Gastrocnemius medialis (tissue), 4 donors: ENCODE measurements around the gene KCNQ1. TPM values are rescaled to one million over a fixed set of nuclear protein-coding genes. Genes with fewer than 3 reads are reported as not detected.

Source experiments
- ATAC-seq, 2 donors: fragments of 150-250 bp; one replicate each; pipeline ENCODE4 v1.9.1; 2016
- DNase-seq, 2 donors: peaks; one replicate each; pipeline ENCODE4 v3.0.0-alpha.2; 2019
- H3K27ac ChIP-seq, 4 donors: fragments of 200-600 bp; sonication (generic); 1 replicate in 1 of 4; 2 replicates in 3 of 4; pipeline ENCODE4 v1.5.1; 2016 to 2018; ENCODE audit warnings: mild to moderate bottlenecking in 2 of 4, moderate library complexity in 1 of 4
- H3K27me3 ChIP-seq, 3 donors: fragments of 200-600 bp; sonication (generic) in 2 of 3; 1 replicate in 1 of 3; 2 replicates in 2 of 3; pipeline versions ENCODE4 v1.5.1 to v1.6.0; 2016 to 2019; ENCODE audit warnings: mild to moderate bottlenecking in 1 of 3, moderate library complexity in 1 of 3
- H3K36me3 ChIP-seq, 2 donors: fragments of 200-600 bp; sonication (generic) in 1 of 2; one replicate each; pipeline ENCODE4 v1.5.1; 2017 to 2018
- H3K4me1 ChIP-seq, 2 donors: fragments of 200-600 bp; sonication (generic) in 1 of 2; one replicate each; pipeline ENCODE4 v1.5.1; 2016 to 2017; ENCODE audit warnings: mild to moderate bottlenecking in 2 of 2
- H3K4me3 ChIP-seq, 4 donors: fragments of 200-600 bp; sonication (generic) in 3 of 4; 1 replicate in 1 of 4; 2 replicates in 3 of 4; pipeline ENCODE4 v1.5.1; 2016 to 2019; ENCODE audit warnings: mild to moderate bottlenecking in 2 of 4
- H3K9me3 ChIP-seq, 3 donors: fragments of 200-600 bp; sonication (generic) in 2 of 3; 1 replicate in 1 of 3; 2 replicates in 2 of 3; pipeline ENCODE4 v1.5.1; 2016 to 2019
- POLR2A ChIP-seq, 2 donors: fragments of 450-650 bp; IDR thresholded peaks; one replicate each; pipeline ENCODE4 v1.6.1; 2017; ENCODE audit warnings: antibody characterized with exemption in 2 of 2, mild to moderate bottlenecking in 2 of 2, moderate library complexity in 2 of 2
- in situ Hi-C, 4 donors: fragments of 200-750 bp; cut with MboI; loops; one replicate each; pipeline versions ENCODE4 v1.15.0 to v1.8.0; 2017; ENCODE audit warnings: low sequenced_read_pairs in 4 of 4
- intact Hi-C: fragments of 100-400 bp; cut with DNase I; formaldehyde crosslinking; loops from one replicate; pipeline ENCODE4 v1.15.1; 2023; ENCODE audit warnings: low total_unique reads
- total RNA-seq, 4 donors: library from RNA; depleted of rRNA; stranded (reverse); fragments of >200 nt; gene quantifications; one replicate each; pipeline versions ENCODE4 v1.1.0 to v1.2.3, GENCODE V29; 2016
- TF ChIP-seq, protein P1 (sequence below), 5 experiments: fragments of 450-650 bp in 3 of 5; fragments of 200-600 bp in 2 of 5; sonication (generic) in 2 of 5; IDR thresholded peaks in 4 of 5; conservative IDR thresholded peaks in 1 of 5; 1 replicate in 4 of 5; 2 replicates in 1 of 5; pipeline ENCODE4 v1.5.1; 2016 to 2019; ENCODE audit warnings: antibody characterized with exemption in 5 of 5, mild to moderate bottlenecking in 3 of 5, moderate library complexity in 3 of 5

The KCNQ1 gene
- total RNA-seq, 4 donors from 2014 or later: 0.15 to 1.00 (median 0.67) TPM

DNA sequence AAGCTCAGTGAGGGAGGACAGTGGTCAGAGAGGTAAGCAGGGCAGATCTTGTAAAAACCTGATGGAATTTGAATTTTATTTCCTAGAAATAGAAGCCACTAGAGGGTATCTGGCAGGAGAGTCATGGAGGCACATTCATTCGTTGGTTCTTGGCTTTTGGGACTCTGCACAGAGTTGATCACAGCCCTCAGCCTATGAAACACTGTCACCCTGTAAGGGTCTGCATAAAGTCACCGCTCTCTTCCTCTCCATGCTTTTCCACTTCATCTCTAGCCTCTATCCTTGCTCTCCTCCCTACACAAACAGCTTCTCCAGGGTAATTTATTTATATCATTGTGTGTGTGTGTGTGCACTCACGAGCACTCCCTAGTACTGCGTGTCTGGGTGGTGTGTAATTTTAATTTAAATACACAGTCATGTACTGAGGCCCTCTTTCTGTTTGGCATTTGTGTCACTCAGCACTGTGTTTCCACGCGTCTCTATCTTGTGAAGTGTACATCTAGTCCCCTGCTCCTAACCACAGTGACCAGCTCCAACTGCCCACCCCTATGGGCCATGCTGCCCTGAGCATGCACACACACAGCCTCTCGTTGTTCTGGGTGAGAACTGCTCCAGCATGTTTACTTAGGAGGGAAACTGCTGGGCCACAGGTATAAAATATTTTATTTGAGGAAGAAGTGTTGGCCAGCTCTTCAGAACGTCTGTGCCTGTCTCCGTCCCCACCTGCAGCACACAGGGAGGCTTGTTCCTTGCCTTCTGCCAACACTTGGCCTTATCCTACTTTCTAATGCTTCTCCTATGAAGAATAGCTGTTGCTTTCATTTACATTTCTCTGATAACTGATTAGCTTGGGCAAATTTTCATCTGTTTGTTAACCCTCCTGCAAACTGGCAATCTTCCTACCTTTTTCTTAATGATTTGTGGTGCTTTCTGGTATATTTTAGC, 250.5 kb downstream of the KCNQ1 start:
- Histone ChIP-seq H3K4me1 (peaks cover 8 to 30% of the 10 kb centered on the region in 2 donors), H3K27me3 (no peaks in the 10 kb centered on the region), H3K4me3 (no peak overlapping the region), H3K36me3 (no peaks in the 10 kb centered on the region), H3K9me3 (no peaks in the 10 kb centered on the region), H3K27ac (no peak overlapping the region)
- intact Hi-C loops: no loop called here
- peak in 1 of 2 donors; percentile 2 for DNase-seq
- no peak for ATAC-seq
- TF ChIP-seq POLR2A (IDR thresholded peaks at IDR 0.05): no peak
- TF ChIP-seq, protein P1, sequence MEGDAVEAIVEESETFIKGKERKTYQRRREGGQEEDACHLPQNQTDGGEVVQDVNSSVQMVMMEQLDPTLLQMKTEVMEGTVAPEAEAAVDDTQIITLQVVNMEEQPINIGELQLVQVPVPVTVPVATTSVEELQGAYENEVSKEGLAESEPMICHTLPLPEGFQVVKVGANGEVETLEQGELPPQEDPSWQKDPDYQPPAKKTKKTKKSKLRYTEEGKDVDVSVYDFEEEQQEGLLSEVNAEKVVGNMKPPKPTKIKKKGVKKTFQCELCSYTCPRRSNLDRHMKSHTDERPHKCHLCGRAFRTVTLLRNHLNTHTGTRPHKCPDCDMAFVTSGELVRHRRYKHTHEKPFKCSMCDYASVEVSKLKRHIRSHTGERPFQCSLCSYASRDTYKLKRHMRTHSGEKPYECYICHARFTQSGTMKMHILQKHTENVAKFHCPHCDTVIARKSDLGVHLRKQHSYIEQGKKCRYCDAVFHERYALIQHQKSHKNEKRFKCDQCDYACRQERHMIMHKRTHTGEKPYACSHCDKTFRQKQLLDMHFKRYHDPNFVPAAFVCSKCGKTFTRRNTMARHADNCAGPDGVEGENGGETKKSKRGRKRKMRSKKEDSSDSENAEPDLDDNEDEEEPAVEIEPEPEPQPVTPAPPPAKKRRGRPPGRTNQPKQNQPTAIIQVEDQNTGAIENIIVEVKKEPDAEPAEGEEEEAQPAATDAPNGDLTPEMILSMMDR (IDR thresholded peaks at IDR 0.05 in 4 of 5, conservative IDR thresholded peaks at IDR 0.05 in 1 of 5): no peak
- in situ Hi-C loops: loop anchor here in 3 of 4 donors (25.0 kb wide), 1 partner anchor 192 kb away; the partner anchor contains the start of gene CDKN1C (in 3 of the 3)

DNA sequence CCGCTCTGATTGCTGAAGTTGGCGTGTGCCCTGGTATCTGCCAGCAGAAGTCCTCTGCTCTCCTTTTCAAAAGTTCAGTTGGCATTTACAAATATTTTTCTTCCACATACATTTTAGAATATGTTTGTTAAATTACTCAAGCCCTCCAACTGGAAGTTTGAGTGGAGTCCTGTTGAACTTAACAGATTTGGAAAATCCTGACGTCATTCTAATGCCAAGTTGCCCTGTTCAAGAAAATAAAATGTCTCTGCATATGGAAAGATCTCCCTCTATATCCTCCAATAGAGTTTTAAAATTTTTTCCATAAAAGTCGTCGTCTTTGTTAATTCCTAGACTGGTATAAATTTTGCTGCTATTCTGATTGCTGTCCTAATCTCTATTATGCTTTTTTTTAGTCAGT, 251.6 kb downstream of the KCNQ1 start:
- DNase-seq (no peak), ATAC-seq (no peak)
- Histone ChIP-seq H3K27ac (no peak overlapping the region), H3K36me3 (no peaks in the 10 kb centered on the region), H3K9me3 (no peaks in the 10 kb centered on the region), H3K4me3 (no peak overlapping the region), H3K27me3 (no peaks in the 10 kb centered on the region), H3K4me1 (peaks cover 5 to 23% of the 10 kb centered on the region in 2 donors)
- in situ Hi-C loops: loop anchor here in 3 of 4 donors (25.0 kb wide), 1 partner anchor 191 kb away; the partner anchor contains the start of gene CDKN1C (in 3 of the 3)
- TF ChIP-seq POLR2A (IDR thresholded peaks at IDR 0.05): no peak
- TF ChIP-seq, protein P1 (IDR thresholded peaks at IDR 0.05 in 4 of 5, conservative IDR thresholded peaks at IDR 0.05 in 1 of 5): no peak
- intact Hi-C loops: no loop called here

DNA sequence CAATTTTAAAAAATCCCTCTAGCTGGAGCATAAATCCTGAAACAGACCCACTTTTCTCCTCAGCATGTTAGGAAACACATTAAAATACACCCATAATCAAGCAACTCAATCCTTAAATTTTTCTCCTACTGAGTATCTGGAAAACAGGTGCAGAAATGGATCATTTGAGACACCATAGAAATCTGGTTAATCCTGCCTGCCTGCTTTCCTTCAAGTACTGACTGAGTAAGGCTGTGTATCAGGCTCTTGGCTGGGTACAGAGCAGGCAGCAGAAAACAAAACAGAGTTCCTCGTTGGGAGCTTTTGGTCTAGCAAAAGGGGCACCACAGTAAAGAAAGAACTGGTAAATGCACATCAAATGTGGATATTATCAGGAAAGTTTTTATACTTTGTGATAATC, 253.1 kb downstream of the KCNQ1 start:
- intact Hi-C loops (no loop called here), in situ Hi-C loops (loop anchor here in 3 of 4 donors (25.0 kb wide), 1 partner anchor 189 kb away; the partner anchor contains the start of gene CDKN1C (in 3 of the 3))
- peak in 1 of 2 donors; percentile 4 for DNase-seq
- Histone ChIP-seq H3K9me3 (no peaks in the 10 kb centered on the region), H3K4me3 (peak overlapping the region; percentile 73 to 91 (median 78)), H3K4me1 (peaks cover 15 to 29% of the 10 kb centered on the region in 2 donors), H3K36me3 (no peaks in the 10 kb centered on the region), H3K27me3 (no peaks in the 10 kb centered on the region), H3K27ac (no peak overlapping the region)
- TF ChIP-seq, protein P1 (IDR thresholded peaks at IDR 0.05 in 4 of 5, conservative IDR thresholded peaks at IDR 0.05 in 1 of 5): no peak
- no peak for TF ChIP-seq POLR2A (IDR thresholded peaks at IDR 0.05)
- no peak for ATAC-seq

DNA sequence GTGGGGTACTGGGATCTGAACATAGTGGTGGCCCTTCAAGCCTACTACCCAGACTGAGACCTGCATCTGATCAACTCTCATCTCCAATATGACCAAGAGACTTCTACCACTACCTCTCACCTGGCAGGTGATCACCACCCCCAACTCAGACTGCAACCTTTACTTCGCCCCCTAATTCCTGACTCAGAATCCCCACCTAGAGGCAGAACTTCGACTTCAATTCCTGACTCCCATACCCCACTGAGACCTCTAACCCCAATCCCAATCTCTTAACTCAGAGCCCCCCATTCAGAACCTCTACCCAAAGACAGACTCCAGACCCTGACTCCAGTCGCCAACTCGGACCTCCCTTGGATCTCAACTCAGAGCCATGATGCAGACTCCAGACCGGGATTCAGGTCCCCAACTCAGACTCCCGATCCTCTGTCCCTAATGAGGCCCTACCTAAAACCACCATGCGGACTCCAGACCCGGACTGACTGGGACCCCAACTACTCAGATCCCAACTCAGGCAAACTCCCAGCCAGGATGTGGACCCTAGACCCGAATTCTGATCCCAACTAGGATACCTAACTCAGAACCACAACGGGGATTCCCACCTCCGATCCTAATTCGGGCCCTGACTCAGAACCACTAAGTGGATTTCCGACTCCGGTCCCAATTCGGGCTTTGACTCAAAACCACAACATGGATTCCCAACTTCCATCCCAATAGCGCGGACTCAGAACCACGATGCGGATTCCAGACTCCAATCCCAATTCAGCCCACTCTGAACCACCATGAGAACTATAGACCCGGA, 253.8 kb downstream of the KCNQ1 start:
- intact Hi-C loops: no loop called here

More for the DNA sequence above, 253.8 kb downstream of the KCNQ1 start:
- Histone ChIP-seq H3K27ac (peak overlapping the region; percentile 86 to 93 (median 89)), H3K27me3 (no peaks in the 10 kb centered on the region), H3K36me3 (no peaks in the 10 kb centered on the region), H3K4me1 (peaks cover 22 to 32% of the 10 kb centered on the region in 2 donors), H3K4me3 (peak overlapping the region; percentile 73 to 91 (median 78)), H3K9me3 (no peaks in the 10 kb centered on the region)
- in situ Hi-C loops: loop anchor here in 3 of 4 donors (25.0 kb wide), 1 partner anchor 189 kb away; the partner anchor contains the start of gene CDKN1C (in 3 of the 3)
- ATAC-seq (no peak), DNase-seq (peak in 1 of 2 donors; percentile 10)
- TF ChIP-seq, protein P1 (IDR thresholded peaks at IDR 0.05 in 4 of 5, conservative IDR thresholded peaks at IDR 0.05 in 1 of 5): no peak
- TF ChIP-seq POLR2A (IDR thresholded peaks at IDR 0.05): no peak
